ENCODE measurements around the gene EPPIN.
"Not testable (repeated sequence)": the region's sequence is repeated elsewhere in the genome, so short reads cannot be mapped to it uniquely, and the experiment has no call there.

Gene EPPIN

DNA sequence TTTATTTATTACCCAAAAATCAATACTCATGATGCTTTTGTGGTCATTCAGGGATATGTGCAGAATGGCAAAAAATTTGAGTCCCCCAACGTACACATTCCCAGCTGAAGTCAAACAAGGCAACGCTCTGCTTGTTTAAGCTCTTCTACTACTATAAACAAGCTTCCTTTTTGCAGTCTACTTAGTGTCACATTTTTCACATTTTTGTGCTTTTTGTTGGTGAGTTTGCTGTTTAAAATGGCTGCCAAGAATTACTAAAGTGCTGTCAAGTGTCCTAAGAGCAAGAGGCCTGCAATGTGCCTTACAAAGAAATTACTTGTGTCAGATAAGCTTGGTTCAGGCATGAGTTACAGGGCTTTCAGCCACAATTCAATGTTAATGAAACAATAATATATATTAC lies 29.8 kb upstream of the EPPIN start:
- FAIRE-seq, result no peak
- no peak for DNase-seq (ENCODE audit: insufficient read length)
- TF ChIP-seq POLR2AphosphoS5 (IDR thresholded peaks at IDR 0.05; ENCODE audit: low read depth, low read length), result no peak

- DNase-seq (ENCODE audit: insufficient read length) (no peak), FAIRE-seq (no peak)
- no peak for TF ChIP-seq POLR2A (IDR thresholded peaks at IDR 0.05; ENCODE audit: low read depth, low read length)
Observed at GRCh38 chr20:45575931-45576330, 28.7 kb upstream of the EPPIN start.

- FAIRE-seq; DNase-seq (ENCODE audit: insufficient read length): not testable (repeated sequence)
Observed at GRCh38 chr20:45569650-45570049, 22.4 kb upstream of the EPPIN start.

DNA sequence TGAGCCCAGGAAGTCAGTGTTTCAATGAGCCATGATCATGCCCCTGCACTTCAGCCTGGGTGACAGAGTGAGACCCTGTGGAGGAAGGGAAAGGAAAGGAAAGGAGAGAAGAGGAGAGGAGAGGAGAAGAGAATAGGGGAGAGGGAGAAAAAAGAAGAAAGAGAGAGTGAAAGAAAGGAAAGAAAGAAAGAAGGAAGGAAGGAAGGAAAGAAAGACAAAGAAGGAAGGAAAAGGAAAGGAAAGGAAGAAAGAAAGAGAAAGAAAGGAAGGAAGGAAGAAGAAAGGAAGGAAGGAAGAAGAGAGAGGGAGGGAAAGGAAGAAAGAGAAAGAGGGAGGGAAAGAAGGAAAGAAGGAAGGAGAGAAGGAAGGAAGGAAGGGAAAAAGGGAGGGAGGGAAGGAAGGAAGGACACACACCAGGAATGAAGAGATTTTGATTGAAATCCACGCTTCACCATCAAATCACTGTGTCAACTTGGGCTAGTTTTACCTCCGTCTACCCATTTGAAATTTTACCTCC lies 17.6 kb upstream of the EPPIN start:
- TF ChIP-seq POLR2A (IDR thresholded peaks at IDR 0.05; ENCODE audit: low read depth, low read length), result no peak
- no peak for TF ChIP-seq POLR2AphosphoS5 (IDR thresholded peaks at IDR 0.05; ENCODE audit: low read depth, low read length)
- no peak for TF ChIP-seq TAF1 (IDR thresholded peaks at IDR 0.05; ENCODE audit: borderline replicate concordance, low read depth, low read length)

DNA sequence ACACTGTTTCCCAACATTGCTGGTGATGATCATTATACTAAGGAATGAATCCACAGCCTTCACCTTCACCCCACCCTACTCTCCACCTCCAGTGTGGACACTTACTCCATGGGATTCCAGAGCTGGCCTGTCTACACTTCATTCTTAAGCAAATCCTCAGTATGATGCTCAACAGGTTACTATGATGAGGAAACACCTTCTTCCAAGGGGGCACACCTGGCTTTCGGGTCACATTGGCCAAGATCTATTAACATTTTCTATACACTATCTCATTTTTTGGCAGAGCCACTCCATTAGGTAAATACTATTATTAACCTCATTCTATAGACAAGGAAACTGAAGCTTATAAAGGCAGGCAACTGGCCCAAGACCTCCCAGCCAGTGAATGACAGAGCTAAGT lies 8.0 kb upstream of the EPPIN start:
- DNase-seq (ENCODE audit: insufficient read length), result no peak
- no peak for FAIRE-seq

More for the DNA sequence above, 17.6 kb upstream of the EPPIN start:
- no peak for FAIRE-seq
- no peak for DNase-seq (ENCODE audit: insufficient read length)

GRCh38 chr20:45552456-45552855 lies 5.3 kb upstream of the EPPIN start:
- no peak for TF ChIP-seq POLR2A (IDR thresholded peaks at IDR 0.05; ENCODE audit: low read depth, low read length)
- no peak for TF ChIP-seq POLR2AphosphoS5 (IDR thresholded peaks at IDR 0.05; ENCODE audit: low read depth, low read length)
- FAIRE-seq, result no peak
- DNase-seq (ENCODE audit: insufficient read length), result no peak

More for the DNA sequence above, 8.0 kb upstream of the EPPIN start:
- TF ChIP-seq TAF1 (IDR thresholded peaks at IDR 0.05; ENCODE audit: borderline replicate concordance, low read depth, low read length), result no peak

DNA sequence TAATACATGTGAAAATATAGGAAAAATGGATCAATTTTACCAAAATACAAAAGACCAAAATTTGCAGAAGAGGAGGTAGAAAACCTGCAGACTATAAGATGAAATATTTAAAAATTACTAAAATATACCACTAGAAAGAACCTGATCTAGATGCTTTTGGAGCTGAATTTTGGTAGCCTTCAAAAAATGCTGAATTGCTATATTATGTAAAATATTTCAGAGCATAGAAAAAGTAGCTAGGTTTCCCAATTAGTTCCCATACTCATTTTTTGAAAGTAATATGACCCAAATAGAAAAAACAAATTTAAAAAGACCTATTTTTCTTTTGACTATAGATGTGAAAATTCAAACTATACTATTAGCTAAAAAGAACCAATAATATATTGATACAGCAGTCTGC lies 3.6 kb upstream of the EPPIN start:
- no peak for TF ChIP-seq TAF1 (IDR thresholded peaks at IDR 0.05; ENCODE audit: borderline replicate concordance, low read depth, low read length)
- no peak for TF ChIP-seq POLR2A (IDR thresholded peaks at IDR 0.05; ENCODE audit: low read depth, low read length)
- TF ChIP-seq POLR2AphosphoS5 (IDR thresholded peaks at IDR 0.05; ENCODE audit: low read depth, low read length), result no peak
- FAIRE-seq (no peak), DNase-seq (ENCODE audit: insufficient read length) (no peak)

- TF ChIP-seq TAF1 (IDR thresholded peaks at IDR 0.05; ENCODE audit: borderline replicate concordance, low read depth, low read length) (no peak), POLR2AphosphoS5 (IDR thresholded peaks at IDR 0.05; ENCODE audit: low read depth, low read length) (no peak), POLR2A (IDR thresholded peaks at IDR 0.05; ENCODE audit: low read depth, low read length) (no peak)
- DNase-seq (ENCODE audit: insufficient read length) (no peak), FAIRE-seq (no peak)
Observed at GRCh38 chr20:45548410-45548809, 1.2 kb upstream of the EPPIN start.

DNA sequence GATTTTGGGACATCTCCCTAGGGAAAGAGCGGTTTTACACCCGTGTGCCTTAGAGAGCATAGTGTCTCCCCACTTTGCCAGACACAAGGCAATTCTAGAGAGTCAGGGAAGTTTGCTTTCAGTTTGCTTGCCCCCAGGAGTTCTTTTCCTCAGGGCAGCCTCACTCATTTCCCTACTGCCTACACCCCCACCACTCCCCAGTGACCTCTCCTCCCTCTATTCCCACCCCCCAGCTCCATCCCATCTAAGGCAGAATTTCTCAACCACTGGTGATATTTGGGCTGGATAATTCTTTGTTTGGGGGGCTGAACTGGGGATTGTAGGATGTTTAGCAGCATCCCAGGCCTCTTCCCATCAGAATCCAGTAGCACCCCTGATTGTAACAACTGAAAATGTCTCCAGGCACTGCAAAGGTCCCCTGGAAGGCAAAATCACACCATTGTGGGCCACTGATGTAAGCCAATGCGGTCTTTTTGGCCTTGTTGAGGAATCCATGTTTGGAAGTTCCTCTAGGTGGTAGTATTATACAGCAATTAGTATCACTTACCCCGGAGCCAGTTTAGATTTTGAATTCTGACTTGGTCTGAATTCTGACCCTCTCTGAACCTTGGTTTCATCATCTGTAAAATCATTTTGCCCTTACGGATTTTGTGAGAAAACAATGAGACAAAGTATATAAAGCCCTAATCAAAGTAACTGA lies 1.3 kb downstream of the EPPIN start:
- no peak for TF ChIP-seq TAF1 (IDR thresholded peaks at IDR 0.05; ENCODE audit: borderline replicate concordance, low read depth, low read length)
- TF ChIP-seq POLR2AphosphoS5 (IDR thresholded peaks at IDR 0.05; ENCODE audit: low read depth, low read length), result no peak
- no peak for TF ChIP-seq POLR2A (IDR thresholded peaks at IDR 0.05; ENCODE audit: low read depth, low read length)
- no peak for FAIRE-seq
- DNase-seq (ENCODE audit: insufficient read length), result no peak

- FAIRE-seq, result no peak
- TF ChIP-seq TAF1 (IDR thresholded peaks at IDR 0.05; ENCODE audit: borderline replicate concordance, low read depth, low read length), result no peak
- no peak for TF ChIP-seq POLR2AphosphoS5 (IDR thresholded peaks at IDR 0.05; ENCODE audit: low read depth, low read length)
- no peak for TF ChIP-seq POLR2A (IDR thresholded peaks at IDR 0.05; ENCODE audit: low read depth, low read length)
- DNase-seq (ENCODE audit: insufficient read length), result no peak
Observed at GRCh38 chr20:45545351-45545750, 1.9 kb downstream of the EPPIN start.

DNA sequence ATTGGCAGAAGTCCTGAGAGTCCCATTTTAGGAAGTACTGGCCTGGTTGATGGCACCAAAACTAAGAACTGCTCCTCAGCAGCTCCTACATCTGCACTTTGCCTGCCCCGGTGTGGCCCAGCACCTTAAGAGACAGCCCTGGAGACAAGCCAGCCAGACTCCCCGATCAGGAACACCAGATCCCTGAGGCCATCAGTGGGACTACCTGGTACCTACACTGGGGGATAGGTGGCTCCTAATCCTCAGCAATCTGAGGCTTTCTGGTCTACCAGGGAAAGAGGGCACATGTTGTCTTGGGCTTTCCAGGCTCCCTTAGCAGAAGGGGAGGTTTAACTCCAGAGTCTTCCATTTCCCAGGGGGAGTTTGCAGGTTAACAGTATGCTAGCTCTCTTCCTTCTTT lies 7.8 kb downstream of the EPPIN start, which contains the start of gene WFDC6:
WFDC6 (minus strand) TSS at position 101 of the 400 bp plus-strand sequence; CDS start at position 26, 75 bp downstream.
- FAIRE-seq (no peak), DNase-seq (ENCODE audit: insufficient read length) (no peak)
- no peak for TF ChIP-seq POLR2A (IDR thresholded peaks at IDR 0.05; ENCODE audit: low read depth, low read length)
- TF ChIP-seq POLR2AphosphoS5 (IDR thresholded peaks at IDR 0.05; ENCODE audit: low read depth, low read length), result no peak
- TF ChIP-seq TAF1 (IDR thresholded peaks at IDR 0.05; ENCODE audit: borderline replicate concordance, low read depth, low read length), result no peak

GRCh38 chr20:45538209-45538799 lies 8.9 kb downstream of the EPPIN start:
- TF ChIP-seq POLR2AphosphoS5 (IDR thresholded peaks at IDR 0.05; ENCODE audit: low read depth, low read length) (no peak), TAF1 (IDR thresholded peaks at IDR 0.05; ENCODE audit: borderline replicate concordance, low read depth, low read length) (no peak), POLR2A (IDR thresholded peaks at IDR 0.05; ENCODE audit: low read depth, low read length) (no peak)
- no peak for FAIRE-seq
- DNase-seq (ENCODE audit: insufficient read length), result no peak

DNA sequence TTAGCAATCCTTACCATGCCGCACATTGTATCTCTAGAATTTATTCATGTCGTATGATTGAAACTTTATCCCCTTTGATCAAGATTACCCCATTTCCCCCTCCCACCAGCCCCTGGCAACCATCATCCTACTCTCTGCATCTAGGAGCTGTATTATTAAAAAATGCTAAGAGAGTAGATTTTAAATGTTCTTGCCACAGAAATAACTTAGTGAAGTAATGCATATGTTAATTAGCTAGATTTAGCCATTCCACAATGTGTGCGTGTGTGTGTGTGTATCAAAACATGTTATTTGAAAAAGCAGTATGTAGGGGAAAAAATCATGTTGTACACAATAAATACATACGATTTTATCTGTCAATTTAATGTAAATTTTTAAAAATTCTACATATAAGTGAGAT lies 19.9 kb downstream of the EPPIN start:
- DNase-seq (ENCODE audit: insufficient read length), result no peak
- TF ChIP-seq TAF1 (IDR thresholded peaks at IDR 0.05; ENCODE audit: borderline replicate concordance, low read depth, low read length), result no peak
- FAIRE-seq, result no peak
